GM19193 (cell line): ENCODE measurements around the gene WNT3A.

ENCODE experiments used
- POLR2A ChIP-seq: IDR thresholded peaks from 4 replicates; pipeline ENCODE4 v1.6.1; 2011; ENCODE audit not compliant: insufficient read depth, insufficient read length; ENCODE audit errors: extremely low read depth

WNT3A gene, protein sequence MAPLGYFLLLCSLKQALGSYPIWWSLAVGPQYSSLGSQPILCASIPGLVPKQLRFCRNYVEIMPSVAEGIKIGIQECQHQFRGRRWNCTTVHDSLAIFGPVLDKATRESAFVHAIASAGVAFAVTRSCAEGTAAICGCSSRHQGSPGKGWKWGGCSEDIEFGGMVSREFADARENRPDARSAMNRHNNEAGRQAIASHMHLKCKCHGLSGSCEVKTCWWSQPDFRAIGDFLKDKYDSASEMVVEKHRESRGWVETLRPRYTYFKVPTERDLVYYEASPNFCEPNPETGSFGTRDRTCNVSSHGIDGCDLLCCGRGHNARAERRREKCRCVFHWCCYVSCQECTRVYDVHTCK

DNA sequence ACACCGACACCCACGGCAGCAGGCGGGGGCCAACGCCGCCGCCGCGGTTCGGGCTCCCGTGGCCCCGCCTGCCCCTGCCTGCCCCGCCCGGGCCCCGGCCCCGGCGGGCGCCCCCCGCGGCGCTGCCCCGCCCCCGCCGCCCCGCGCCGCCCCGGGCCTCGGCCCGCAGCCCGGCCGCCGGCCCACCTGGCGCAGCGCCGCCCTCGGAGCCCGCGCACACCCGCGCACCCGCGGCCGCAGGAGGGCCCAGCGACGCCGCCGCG lies at the start of gene WNT3A:
Gene WNT3A (plus strand): TSS at position 213 of the 263 bp plus-strand sequence. CDS start 131 bp downstream, outside the sequence.
- no peak for TF ChIP-seq POLR2A

DNA sequence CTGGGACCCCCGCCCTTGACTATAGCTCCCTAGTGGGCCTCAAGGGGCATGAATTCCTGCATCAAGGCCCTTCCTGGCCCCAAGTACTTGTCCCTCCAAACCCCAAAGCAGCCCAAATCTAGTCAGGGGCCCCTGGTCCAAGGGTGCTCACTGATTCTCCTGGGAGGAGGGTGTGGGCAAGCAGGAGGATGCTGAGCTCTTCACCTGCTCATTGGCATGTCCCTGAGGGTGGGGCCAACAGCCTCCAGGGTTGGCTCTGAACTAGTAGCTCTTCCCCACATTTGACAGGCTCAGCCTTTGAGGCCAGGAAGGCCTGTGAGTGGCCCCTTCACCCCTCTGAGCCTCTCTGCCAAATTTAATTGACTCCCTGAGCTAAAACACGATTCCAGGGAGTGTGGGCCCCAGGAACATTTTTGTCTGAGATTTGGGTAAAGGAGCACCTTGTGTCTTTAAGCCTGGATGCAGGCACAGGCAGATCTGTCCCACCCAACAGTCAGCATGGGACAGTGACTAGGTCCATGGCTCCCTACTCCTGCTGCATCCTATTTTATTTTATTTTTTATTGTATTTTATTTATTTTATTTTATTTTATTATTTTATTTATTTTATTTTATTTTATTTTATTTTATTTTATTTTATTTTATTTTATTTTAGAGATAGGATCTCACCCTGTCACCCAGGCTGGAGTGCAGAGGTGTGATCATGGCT lies 48.0 kb upstream of the WNT3A start:
- TF ChIP-seq POLR2A, result no peak

DNA sequence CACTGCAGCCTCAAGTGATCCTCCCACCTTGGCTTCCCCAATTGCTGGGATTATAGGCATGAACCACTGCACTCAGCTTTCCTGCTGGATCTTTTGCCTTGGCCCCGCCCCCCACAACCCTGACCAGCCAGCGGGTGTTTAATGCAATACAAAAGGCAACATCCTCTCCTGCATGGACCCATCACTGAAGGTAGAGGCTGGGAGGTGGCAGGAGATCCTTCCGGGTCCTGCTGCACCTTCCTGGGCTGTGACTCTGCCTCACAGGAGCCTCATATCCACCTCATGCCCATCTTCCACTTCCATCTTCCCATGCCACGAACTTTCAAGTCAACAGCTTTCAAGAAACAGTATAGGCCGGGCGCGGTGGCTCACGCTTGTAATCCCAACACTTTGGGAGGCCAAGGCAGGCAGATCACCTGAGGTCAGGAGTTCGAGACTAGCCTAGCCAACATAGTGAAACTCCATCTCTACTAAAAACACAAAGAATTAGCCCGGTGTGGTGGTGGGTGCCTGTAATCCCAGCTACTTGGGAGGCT lies 47.4 kb upstream of the WNT3A start:
- TF ChIP-seq POLR2A, result no peak

DNA sequence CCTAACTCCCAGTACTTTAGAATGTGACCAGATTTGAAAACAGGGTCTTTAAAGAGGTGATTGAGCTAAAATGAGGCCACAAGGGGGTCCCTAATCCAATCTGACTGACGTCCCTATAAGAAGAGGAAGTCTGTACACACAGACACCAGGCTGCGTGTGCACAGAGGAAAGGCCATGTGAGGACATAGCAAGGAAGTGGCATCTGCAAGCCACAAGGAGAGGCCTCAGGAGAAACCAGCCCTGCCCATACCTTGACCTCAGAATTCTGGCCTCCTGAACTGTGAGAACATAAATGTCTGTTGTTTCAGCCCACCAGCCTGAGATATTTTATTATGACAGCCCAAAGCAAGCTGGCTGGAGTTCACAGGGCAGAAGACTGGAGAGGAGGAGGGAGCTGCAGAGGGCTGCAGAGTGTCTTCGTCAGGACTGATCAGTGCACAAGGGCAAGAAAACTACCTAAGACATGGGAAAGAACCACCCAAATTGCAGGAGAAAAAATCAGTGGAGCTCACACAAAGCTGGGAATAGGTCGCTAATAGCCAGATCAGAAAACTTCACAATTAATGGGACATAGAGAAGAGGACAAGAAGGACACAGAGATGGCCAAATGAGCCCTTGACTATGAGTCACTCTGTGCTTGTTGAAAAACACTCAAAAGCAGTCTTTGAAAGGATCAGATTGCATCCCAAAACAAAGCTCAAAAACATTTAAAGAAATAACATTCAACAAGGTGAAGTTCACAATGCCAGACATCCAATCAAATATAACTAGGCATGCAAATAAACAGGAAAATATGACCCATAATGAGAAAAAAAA lies 44.9 kb upstream of the WNT3A start:
- TF ChIP-seq POLR2A, result no peak

DNA sequence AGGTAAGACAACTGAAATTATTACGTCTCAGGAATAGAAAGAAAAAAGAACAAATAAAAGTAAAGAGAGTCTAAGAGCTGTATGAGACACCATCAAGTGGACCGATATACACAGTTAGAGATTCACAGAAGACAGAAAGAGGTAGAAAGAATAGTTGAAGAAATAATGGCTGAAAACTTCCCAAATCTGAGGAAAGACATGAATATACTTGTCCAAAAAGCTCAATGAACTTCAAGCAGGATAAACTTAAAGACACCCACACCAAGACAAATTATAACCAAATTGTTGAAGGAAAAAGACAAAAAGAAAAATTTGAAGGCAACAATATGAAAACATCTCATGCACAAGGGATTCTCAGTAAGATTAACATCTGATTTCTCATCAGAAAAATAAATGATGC lies 19.6 kb upstream of the WNT3A start:
- TF ChIP-seq POLR2A, result no peak

DNA sequence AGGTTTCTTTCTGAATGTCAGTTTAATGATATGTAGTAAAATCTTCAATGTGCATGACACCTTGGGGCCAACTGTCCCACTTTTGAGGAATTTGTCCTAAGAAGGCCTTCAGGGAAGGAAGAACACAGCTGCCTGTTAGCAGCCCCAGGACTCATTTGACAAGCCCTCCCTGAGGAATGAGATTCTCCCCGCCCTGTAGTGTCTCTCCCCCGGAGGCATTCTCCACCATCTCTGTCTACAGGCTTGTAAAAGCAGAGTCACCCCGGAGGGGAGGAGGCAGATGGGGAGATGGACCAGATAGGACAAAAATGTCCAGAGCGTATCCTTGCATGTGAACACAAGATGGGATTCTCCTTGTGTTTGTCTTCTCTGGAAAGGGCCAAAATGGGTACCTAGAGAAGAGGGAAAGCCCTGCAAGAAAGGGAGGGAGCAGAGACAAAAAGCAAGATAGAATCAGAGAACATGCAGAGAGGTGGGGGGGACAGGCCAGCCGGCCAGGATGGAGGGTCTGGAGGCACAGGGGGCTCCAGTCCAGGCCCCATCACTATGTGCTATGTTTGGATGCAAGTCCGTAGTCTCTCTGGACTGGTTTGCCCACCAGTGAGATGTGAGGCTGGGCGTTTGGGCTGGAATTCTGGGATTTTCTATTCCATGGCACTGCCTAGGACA lies 12.0 kb upstream of the WNT3A start:
- TF ChIP-seq POLR2A, result no peak

DNA sequence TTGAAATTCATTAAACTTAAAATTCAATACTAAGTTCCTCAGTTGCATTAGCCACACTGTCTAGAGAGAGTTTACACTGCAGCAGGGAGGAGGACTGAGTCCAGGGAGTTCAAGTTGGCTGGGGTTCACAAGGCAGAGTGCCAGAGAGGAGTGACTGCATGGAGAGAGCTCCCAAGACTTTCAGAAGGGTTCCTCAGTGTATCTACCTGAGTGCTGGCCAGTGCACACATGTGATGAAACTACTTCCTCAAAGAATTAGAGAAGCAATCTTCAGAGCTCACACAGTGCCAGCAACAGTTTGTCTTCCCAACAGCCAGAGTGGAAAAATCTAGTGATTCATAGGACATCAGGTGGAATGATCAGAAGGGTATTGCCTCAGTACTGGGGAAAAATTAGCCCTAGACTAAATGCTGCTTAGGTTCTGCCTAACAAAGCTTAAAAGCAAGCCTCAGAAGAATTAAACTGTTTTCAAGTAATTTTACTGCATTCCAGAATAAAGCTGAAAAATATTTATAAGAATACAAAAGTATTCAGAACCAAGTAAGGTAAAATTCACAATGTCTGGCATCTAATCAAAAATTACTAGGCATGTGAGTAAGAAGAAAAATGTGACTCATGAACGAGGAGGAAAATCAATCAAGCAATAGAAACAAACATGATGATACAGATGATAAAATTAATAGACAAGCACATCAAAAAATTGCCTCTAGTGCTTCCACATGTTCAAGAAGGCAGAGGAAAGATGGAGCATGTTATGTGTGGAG lies 10.4 kb upstream of the WNT3A start:
- TF ChIP-seq POLR2A, result no peak

DNA sequence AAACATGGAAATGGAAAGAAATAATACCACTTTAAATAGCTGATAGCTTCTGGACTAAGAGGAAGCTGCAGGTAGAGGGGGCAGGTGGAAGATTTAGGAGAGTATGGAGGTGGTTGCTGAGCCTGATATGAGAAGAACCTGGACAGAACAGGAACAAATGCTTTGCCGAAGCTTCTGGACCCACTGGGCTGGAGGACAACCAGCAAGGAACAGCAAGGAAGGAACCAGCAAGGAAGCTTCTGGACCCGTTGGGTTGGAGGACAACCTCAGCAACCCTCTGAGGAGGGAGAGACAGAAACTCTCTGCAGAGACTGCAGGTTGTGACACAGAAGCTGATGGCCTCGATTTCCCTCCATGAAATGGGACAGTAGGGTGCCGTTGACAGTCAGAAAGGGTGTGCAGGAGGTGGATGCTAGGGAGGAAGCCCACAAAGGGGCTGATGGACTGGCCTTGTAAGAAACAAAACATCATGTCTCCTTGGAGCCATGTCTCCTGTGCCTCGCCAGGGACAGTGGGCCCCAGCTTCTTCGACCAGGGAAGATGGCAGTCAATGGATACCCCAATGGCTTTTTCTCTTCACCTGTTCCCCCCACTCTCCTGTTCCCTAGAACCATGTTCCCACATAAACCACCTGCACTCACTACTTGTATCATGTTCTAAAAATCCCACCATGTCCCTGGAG lies 8.3 kb upstream of the WNT3A start:
- TF ChIP-seq POLR2A, result no peak

DNA sequence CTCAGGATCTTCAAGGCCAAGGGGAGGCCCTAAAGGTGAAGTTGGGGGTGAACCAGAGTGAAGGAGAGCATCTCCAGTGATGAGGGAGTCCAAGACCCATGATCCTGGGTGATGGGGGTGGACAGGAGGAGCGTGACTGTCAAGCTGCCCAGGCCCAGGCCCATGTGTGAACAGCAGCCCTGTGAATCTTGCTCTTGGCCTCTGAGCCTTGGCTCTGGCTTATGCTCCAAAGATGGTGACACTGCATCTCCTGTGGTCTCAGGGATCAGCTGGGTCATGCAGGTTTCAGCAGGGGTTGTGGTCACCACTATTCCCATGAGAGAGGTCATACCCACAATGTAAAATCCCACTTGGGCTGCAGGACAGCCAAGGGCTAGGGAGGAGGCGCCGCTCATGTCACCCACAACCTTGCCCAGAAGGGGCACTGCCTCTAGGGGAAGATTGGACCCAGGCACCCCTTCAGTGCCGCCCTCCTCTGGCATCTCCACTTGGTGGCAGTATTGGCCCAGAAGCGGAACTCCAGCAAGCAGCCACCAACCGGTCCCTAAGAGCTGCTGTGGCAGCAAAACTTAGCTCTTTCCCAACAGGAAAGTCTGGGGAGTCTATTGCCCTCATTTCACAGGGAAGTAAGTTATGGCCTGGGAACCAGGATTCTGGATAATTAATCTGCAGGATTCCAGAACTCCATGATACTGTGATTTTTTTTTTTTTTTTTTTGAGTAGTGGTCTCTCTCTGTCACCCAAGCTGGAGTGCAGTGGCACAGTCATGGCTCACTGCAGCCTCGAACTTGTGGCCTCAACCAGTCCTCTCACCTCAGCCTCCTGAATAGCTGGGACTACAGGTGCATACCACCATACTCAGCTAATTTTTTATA lies 7.5 kb upstream of the WNT3A start:
- TF ChIP-seq POLR2A, result no peak

DNA sequence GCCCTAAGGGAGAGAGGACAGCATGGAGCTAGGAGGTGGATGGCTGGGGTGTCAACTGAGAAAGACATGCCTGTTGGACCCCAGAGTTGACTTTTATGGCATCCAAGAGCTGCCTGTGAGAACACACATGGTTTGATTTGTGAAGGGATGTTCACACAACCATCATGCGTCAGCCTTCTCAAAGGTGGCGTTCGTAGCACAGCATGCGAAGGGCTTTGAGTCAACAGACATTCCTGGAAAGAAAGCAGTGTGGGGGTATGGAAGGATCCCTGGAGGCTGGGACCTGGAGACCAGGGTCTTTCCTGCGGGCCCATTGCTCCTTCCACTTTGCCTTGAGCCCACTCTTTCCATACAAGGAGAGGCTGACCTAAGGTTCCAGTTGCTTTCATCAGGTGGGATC lies 6.4 kb upstream of the WNT3A start:
- no peak for TF ChIP-seq POLR2A

DNA sequence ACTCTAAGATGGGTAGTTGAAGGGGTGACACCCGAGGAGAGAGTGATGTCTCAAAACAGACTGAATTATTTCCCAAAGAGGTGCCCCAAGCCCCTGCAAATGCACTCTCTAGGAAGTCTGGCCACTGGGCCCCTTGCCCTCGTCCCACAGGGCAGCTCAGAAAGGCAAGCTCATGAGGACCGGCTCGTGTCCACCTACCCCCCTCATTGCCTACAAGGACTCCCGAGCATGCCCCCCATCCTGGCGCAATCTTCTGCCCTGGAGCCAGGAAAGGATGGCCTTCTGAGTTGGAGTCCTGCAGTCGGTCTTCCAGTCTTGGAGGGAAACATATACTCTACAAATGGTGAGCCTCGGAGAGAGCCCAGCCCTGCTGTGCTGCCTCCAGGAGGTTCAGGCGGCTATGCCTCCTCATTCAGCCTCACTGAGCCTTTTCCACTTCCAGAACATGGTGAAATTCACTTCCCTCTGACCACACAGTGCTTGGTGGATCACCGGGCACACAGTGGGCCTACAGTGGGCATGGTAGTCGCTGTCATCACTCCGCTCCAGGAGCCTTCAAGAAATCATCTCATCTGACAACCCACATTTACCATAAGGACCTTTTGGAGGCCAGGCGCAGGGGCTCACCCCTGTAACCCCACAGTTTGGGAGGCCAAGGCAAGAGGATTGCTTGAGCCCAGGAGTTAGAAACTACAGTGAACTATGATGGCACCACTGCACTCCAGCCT lies 5.8 kb upstream of the WNT3A start:
- TF ChIP-seq POLR2A, result no peak
